Psoas muscle (tissue), 8 donors: ENCODE measurements around the gene JUP. TPM values are rescaled to one million over a fixed set of nuclear protein-coding genes. Genes with fewer than 3 reads are reported as not detected.

ENCODE experiments used
- ATAC-seq, 4 donors: fragments of 200-7000 bp; cut with Tn5 transposase; one replicate each; pipeline ENCODE4 v1.9.1; 2020; ENCODE audit warnings: moderate library complexity in 3 of 4, mild to moderate bottlenecking in 2 of 4
- DNase-seq, 2 donors: peaks; one replicate each; pipeline ENCODE4 v3.0.0-alpha.2; 2020
- H3K27ac ChIP-seq: fragments of 200-600 bp; one replicate; pipeline ENCODE4 v1.8.0; 2022
- H3K27me3 ChIP-seq, 3 donors: fragments of 200-600 bp in 1 of 3; one replicate each; pipeline versions ENCODE4 v1.6.1 to v1.8.0; 2013 to 2022; ENCODE audit warnings: low read length in 2 of 3, mild to moderate bottlenecking in 2 of 3, moderate library complexity in 1 of 3; ENCODE audit not compliant: insufficient read depth in 3 of 3
- H3K36me3 ChIP-seq, 2 donors: fragments of 200-600 bp in 1 of 2; one replicate each; pipeline versions ENCODE4 v1.6.1 to v1.8.0; 2013 to 2022; ENCODE audit warnings: low read depth in 1 of 2, mild to moderate bottlenecking in 1 of 2, moderate library complexity in 1 of 2; ENCODE audit not compliant: insufficient read depth in 1 of 2
- H3K4me1 ChIP-seq: fragments of 200-600 bp; one replicate; pipeline ENCODE4 v1.8.0; 2022
- H3K4me3 ChIP-seq: fragments of 200-600 bp; one replicate; pipeline ENCODE4 v1.8.0; 2022; ENCODE audit warnings: mild to moderate bottlenecking
- H3K9me3 ChIP-seq: fragments of 200-600 bp; one replicate; pipeline ENCODE4 v1.8.0; 2022
- WGBS, 3 donors: extraction: QIAGEN DNeasy Blood & Tissue Kit; methylation state at CpG; one replicate each; pipeline versions ENCODE4 v1.1.6 to v1.1.7; 2013; 5-methylcytosine and 5-hydroxymethylcytosine counted together
- intact Hi-C, 2 donors: fragments of 100-400 bp; cut with DNase I; formaldehyde crosslinking; loops; one replicate each; pipeline versions ENCODE4 v1.11.0 to v1.14.2; 2022
- polyA plus RNA-seq, 3 donors: library from polyadenylated mRNA; stranded (reverse); fragments of 200-250 nt; gene quantifications; one replicate each; pipeline ENCODE4 v1.2.3, GENCODE V29; 2013
- total RNA-seq, 4 donors: library from RNA; stranded (reverse); fragmentation: NEBNext Ultra II Directional in 2 of 4; extraction: Animal tissue kit (Norgen Biotek cat#: 25700) in 2 of 4; gene quantifications; one replicate each; pipeline versions ENCODE4 v1.2.1 to v1.2.4, GENCODE V29; 2021 to 2023
- TF ChIP-seq, protein P1 (sequence below): fragments of 200-600 bp; IDR thresholded peaks from one replicate; pipeline ENCODE4 v1.8.0; 2022; ENCODE audit warnings: antibody characterized with exemption
- donor health status: healthy with polysubstance abuse.
- donor health status: DM: no; HTN: no; CAD: no; lungs with moderate emphysema.
- donor health status: Bipolar disorder and iron deficiency.
- donor health status: healthy.
- donor health status: DM: yes; HTN: yes; CAD: no.
- donor health status: DM: no; HTN: no; CAD: no.
- donor health status: DM: no; HTN: no; CAD: no.
- donor health status: DM: yes; HTN: yes; CAD: no.

JUP gene
- total and polyA plus RNA-seq, 7 donors = 9.4 to 55.0 (median 30.3) TPM

DNA sequence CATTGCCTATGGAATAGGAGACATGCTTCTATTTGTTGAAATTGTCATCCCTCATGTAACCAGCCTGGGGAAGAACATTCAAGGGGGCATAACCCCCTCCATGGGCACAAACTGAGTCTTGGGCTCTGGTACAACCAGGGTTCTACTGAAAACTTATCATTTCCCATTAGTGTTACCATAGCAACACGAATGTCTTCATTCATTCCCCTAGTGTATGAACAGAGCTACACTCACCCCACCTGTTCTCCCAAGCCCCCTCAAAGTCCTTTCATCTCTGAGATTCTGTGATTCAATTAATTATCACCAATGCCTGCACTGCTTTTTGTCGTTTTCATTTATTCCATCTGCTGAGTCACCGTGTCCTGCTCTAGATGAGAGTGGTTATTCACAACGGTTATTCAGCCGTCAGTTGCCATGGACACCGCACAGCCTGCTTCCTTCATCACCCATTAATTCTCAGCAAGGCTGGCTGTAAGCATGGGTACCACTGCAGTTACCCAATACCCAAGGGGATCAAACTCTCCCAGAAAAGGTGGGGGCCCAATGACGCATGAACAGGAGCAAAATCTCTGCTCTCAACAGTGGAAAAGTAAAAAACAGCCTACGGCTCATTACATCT, 75.9 kb downstream of the JUP start:
- Histone ChIP-seq H3K27ac (no peak overlapping the region), H3K4me3 (no peak overlapping the region), H3K4me1 (no peaks in the 10 kb centered on the region), H3K9me3 (no peaks in the 10 kb centered on the region), H3K36me3 (no peaks in the 10 kb centered on the region), H3K27me3 (no peaks in the 10 kb centered on the region)
- DNase-seq = no peak
- 54 to 56% (median 55%) methylated on average over 8 of the region's 8 CpGs for WGBS, 3 donors
- TF ChIP-seq, protein P1, sequence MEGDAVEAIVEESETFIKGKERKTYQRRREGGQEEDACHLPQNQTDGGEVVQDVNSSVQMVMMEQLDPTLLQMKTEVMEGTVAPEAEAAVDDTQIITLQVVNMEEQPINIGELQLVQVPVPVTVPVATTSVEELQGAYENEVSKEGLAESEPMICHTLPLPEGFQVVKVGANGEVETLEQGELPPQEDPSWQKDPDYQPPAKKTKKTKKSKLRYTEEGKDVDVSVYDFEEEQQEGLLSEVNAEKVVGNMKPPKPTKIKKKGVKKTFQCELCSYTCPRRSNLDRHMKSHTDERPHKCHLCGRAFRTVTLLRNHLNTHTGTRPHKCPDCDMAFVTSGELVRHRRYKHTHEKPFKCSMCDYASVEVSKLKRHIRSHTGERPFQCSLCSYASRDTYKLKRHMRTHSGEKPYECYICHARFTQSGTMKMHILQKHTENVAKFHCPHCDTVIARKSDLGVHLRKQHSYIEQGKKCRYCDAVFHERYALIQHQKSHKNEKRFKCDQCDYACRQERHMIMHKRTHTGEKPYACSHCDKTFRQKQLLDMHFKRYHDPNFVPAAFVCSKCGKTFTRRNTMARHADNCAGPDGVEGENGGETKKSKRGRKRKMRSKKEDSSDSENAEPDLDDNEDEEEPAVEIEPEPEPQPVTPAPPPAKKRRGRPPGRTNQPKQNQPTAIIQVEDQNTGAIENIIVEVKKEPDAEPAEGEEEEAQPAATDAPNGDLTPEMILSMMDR = no peak
- ATAC-seq = no peak
- intact Hi-C loops = no loop called here

DNA sequence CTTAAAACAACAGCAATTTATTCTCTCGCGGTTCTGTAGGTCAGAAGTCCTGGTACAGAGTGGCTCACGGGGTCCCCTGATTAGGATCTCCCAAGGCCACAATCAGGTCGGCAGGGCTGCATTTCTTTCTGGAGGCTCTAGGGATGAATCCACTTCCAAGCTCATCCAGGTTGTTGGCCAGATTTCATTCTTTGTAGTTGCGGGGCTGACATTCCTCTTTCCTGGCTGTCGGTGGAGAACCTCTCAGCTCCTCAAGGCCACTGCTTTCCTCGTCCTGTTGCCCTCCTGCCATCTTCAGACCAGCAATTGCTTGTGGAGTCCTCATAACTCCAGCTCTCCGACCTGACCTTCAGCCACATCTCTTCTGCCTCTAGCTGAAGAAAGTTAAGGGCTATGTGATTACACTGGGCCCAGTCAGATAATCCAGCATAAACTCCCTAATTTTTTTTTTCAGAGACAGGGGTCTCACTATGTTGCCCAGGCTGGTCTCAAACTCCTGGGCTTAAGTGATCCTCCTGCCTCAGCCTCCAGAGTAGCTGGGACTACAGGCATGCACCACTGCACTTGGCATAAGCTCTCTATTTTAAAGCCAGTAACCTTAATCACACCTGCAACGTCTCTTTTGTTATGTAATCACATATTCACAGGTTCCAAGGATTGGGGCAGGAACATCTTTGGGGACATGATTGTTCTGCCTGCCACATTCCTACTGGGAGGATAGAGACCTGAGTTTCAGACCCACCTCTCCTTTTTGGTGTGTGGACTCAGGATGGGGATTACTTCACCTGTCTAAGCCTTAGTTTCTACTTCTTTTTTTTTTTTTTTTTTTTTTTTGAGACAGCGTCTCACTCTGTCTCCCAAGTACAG, 78.5 kb downstream of the JUP start:
- no peaks in the 10 kb centered on the region for H3K27me3 ChIP-seq
- DNase-seq (no peak), ATAC-seq (no peak)
- H3K9me3 ChIP-seq = no peaks in the 10 kb centered on the region
- no peaks in the 10 kb centered on the region for H3K36me3 ChIP-seq
- no peak overlapping the region for H3K4me3 ChIP-seq
- intact Hi-C loops = no loop called here
- H3K4me1 ChIP-seq = no peaks in the 10 kb centered on the region
- TF ChIP-seq, protein P1 = no peak
- 69 to 77% (median 75%) methylated on average over 10 of the region's 10 CpGs for WGBS, 3 donors
- no peak overlapping the region for H3K27ac ChIP-seq

DNA sequence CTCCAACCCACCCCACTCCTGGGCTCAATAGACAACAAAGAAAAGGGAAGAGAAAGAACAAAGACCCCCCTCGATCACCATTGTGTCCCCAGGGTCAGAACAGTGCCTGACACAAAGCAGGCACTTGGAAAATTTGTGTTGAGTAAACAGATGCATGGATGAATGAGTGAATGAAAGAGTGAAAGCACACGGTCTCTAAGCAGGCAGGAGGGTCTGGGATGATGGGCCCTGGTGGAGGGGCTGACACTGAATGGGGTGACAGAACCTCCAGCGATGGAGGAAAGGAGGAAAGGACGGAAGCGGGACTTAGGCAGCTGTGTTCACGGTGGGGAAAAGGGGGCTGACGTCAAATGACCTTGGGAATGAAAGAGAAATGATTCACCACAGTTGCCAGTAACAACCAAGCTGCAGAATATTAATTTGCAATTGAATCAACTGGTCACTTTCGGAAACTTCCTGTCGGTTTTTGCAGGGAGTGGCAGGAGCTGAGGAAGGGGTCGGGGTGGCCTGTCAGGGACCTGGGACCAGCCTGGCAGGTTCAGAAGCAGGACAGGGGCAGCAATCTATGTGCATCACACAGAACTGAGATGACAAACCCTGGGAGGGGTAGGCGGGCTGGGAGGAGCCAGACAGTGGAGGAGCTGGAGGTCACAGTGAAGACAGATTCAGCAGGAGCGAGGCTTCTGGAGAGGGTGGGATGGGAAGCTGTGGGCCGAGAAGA, 81.1 kb downstream of the JUP start:
- peak in 2 of 4 donors; percentile 15 to 19 for ATAC-seq
- H3K27me3 ChIP-seq = no peaks in the 10 kb centered on the region
- 64 to 67% (median 65%) methylated on average over 13 of the region's 13 CpGs for WGBS, 3 donors
- DNase-seq = no peak
- H3K4me1 ChIP-seq = no peaks in the 10 kb centered on the region
- H3K27ac ChIP-seq = no peak overlapping the region
- H3K4me3 ChIP-seq = no peak overlapping the region
- H3K36me3 ChIP-seq = no peaks in the 10 kb centered on the region
- TF ChIP-seq, protein P1 = no peak
- intact Hi-C loops = no loop called here
- H3K9me3 ChIP-seq = no peaks in the 10 kb centered on the region

Other genes starting within 250 kb of the JUP start
- gene KRT9, start 214.7 kb downstream of the JUP start, total RNA-seq = not detected
- under 1 TPM in 1 of 3 donors, not detected in 2; 0.01 TPM for gene KRT9, start 214.7 kb downstream of the JUP start, polyA plus RNA-seq
- under 1 TPM in 2 of 4 donors, not detected in 2; 0.32 to 0.54 TPM for gene KRT14, start 199.8 kb downstream of the JUP start, total RNA-seq
- gene KRT14, start 199.8 kb downstream of the JUP start, polyA plus RNA-seq = under 1 TPM; 0.03 to 0.17 (median 0.10) TPM
- gene KRT16, start 173.9 kb downstream of the JUP start, total RNA-seq = under 1 TPM in 2 of 4 donors, not detected in 2; 0.21 to 0.26 TPM
- gene KRT16, start 173.9 kb downstream of the JUP start, polyA plus RNA-seq = under 1 TPM in 2 of 3 donors, not detected in 1; 0.07 to 0.09 TPM
- not detected for gene KRT17, start 162.1 kb downstream of the JUP start, total RNA-seq
- under 1 TPM; 0.10 to 0.38 (median 0.20) TPM for gene KRT17, start 162.1 kb downstream of the JUP start, polyA plus RNA-seq
- gene EIF1, start 97.8 kb downstream of the JUP start, total RNA-seq = 1,000 to 10,000 TPM; 1,399 to 2,094 (median 1,752) TPM
- gene EIF1, start 97.8 kb downstream of the JUP start, polyA plus RNA-seq = 1,000 to 10,000 TPM; 1,437 to 2,724 (median 2,114) TPM
- gene GAST, start 74.4 kb downstream of the JUP start, total RNA-seq = not detected
- not detected for gene GAST, start 74.4 kb downstream of the JUP start, polyA plus RNA-seq
- under 1 TPM in 2 of 4 donors, not detected in 2; 0.06 to 0.14 TPM for gene HAP1, start 52.1 kb downstream of the JUP start, total RNA-seq
- under 1 TPM; under 0.01 to 0.03 (median 0.01) TPM for gene HAP1, start 52.1 kb downstream of the JUP start, polyA plus RNA-seq
- gene P3H4, start 25.2 kb upstream of the JUP start, total RNA-seq = 1 to 10 TPM; 1.7 to 3.4 (median 2.5) TPM
- 1 to 10 TPM in 2 of 3 donors, under 1 TPM in 1; 0.58 to 1.5 (median 1.4) TPM for gene P3H4, start 25.2 kb upstream of the JUP start, polyA plus RNA-seq
- gene FKBP10, start 26.3 kb upstream of the JUP start, total RNA-seq = 1 to 10 TPM; 5.4 to 9.5 (median 6.8) TPM
- 1 to 10 TPM; 3.9 to 5.8 (median 4.7) TPM for gene FKBP10, start 26.3 kb upstream of the JUP start, polyA plus RNA-seq
- 10 to 100 TPM; 12.2 to 19.3 (median 17.7) TPM for gene NT5C3B, start 49.5 kb upstream of the JUP start, total RNA-seq
- gene NT5C3B, start 49.5 kb upstream of the JUP start, polyA plus RNA-seq = 10 to 100 TPM; 18.3 to 27.5 (median 22.5) TPM
- gene KLHL10, start 51.1 kb upstream of the JUP start, total RNA-seq = not detected
- gene KLHL10, start 51.1 kb upstream of the JUP start, polyA plus RNA-seq = under 1 TPM in 1 of 3 donors, not detected in 2; 0.04 TPM
- 1 to 10 TPM; 2.1 to 3.4 (median 2.5) TPM for gene KLHL11, start 78.7 kb upstream of the JUP start, total RNA-seq
- 1 to 10 TPM; 1.1 to 6.1 (median 1.4) TPM for gene KLHL11, start 78.7 kb upstream of the JUP start, polyA plus RNA-seq
- 10 to 100 TPM; 18.6 to 24.1 (median 21.5) TPM for gene ACLY, start 132.2 kb upstream of the JUP start, total RNA-seq
- 10 to 100 TPM; 10.5 to 20.5 (median 17.9) TPM for gene ACLY, start 132.2 kb upstream of the JUP start, polyA plus RNA-seq
- under 1 TPM in 2 of 4 donors, not detected in 2; 0.17 to 0.32 TPM for gene ODAD4, start 143.9 kb upstream of the JUP start, total RNA-seq
- under 1 TPM; 0.31 to 0.99 (median 0.63) TPM for gene ODAD4, start 143.9 kb upstream of the JUP start, polyA plus RNA-seq
- gene CNP, start 180.1 kb upstream of the JUP start, total RNA-seq = 10 to 100 TPM; 21.0 to 26.8 (median 22.9) TPM
- gene CNP, start 180.1 kb upstream of the JUP start, polyA plus RNA-seq = 10 to 100 TPM; 17.6 to 22.6 (median 21.2) TPM
- gene DNAJC7, start 230.7 kb upstream of the JUP start, total RNA-seq = 100 to 1,000 TPM in 1 of 4 donors, 10 to 100 TPM in 3; 66.3 to 102 (median 76.9) TPM
- 100 to 1,000 TPM in 1 of 3 donors, 10 to 100 TPM in 2; 85.4 to 142 (median 93.3) TPM for gene DNAJC7, start 230.7 kb upstream of the JUP start, polyA plus RNA-seq
- 10 to 100 TPM; 35.0 to 46.8 (median 39.4) TPM for gene NKIRAS2, start 233.4 kb upstream of the JUP start, total RNA-seq
- gene NKIRAS2, start 233.4 kb upstream of the JUP start, polyA plus RNA-seq = 10 to 100 TPM; 41.5 to 81.1 (median 43.1) TPM